IMR-90 (cell line): ENCODE measurements around the gene SLC6A9. TPM values are rescaled to one million over a fixed set of nuclear protein-coding genes. Genes with fewer than 3 reads are reported as not detected.

ENCODE experiments used
- ATAC-seq: fragments of 200-7000 bp; cut with Tn5 transposase; 2 replicates; pipeline ENCODE4 v1.9.1; 2020; ENCODE audit warnings: low read depth, mild to moderate bottlenecking, moderate library complexity
- BruUV-seq: library from RNA; stranded (reverse); fragments of 400-500 nt; replicated peaks from 2 replicates; lab custom pipeline; 2021; lab: Mats Ljungman, UMichigan
- CTCF ChIA-PET: fragments of 300-600 bp; formaldehyde crosslinking; extraction: SDS; loops from one replicate; lab custom pipeline; 2021; ENCODE audit warnings: antibody characterized with exemption; lab: Yijun Ruan, JAX
- POLR2A ChIA-PET: fragments of 300-600 bp; sonication (Branson Sonifier 250); formaldehyde crosslinking; loops from one replicate; lab custom pipeline; 2022; ENCODE audit warnings: antibody characterized with exemption; ENCODE audit not compliant: unreplicated experiment; lab: Charles Lee
- DNase-seq: peaks from one replicate; pipeline ENCODE4 v3.0.0; 2013
- H2AFZ ChIP-seq: replicated peaks from 2 replicates; pipeline ENCODE3; 2013; ENCODE audit warnings: low read length, mild to moderate bottlenecking; ENCODE audit not compliant: poor library complexity
- H2AK5ac ChIP-seq: 2 replicates; pipeline ENCODE4 v1.6.1; 2013; ENCODE audit warnings: low read depth, low read length, inconsistent platforms
- H2AK9ac ChIP-seq: replicated peaks from 2 replicates; pipeline ENCODE3; 2013; ENCODE audit warnings: mild to moderate bottlenecking, low read depth, low read length, moderate library complexity; ENCODE audit not compliant: poor library complexity
- H2BK120ac ChIP-seq: 2 replicates; pipeline ENCODE4 v1.6.1; 2013; ENCODE audit warnings: low read depth, low read length, inconsistent platforms
- H2BK15ac ChIP-seq: 3 replicates; pipeline ENCODE4 v1.6.1; 2013; ENCODE audit warnings: low read depth, low read length, inconsistent platforms
- H2BK20ac ChIP-seq: 2 replicates; pipeline ENCODE4 v1.6.1; 2013; ENCODE audit warnings: low read depth, mild to moderate bottlenecking, inconsistent platforms, low read length, moderate library complexity
- H2BK5ac ChIP-seq: 2 replicates; pipeline ENCODE4 v1.6.1; 2013; ENCODE audit warnings: mild to moderate bottlenecking, low read depth, low read length, inconsistent platforms; ENCODE audit not compliant: poor library complexity, severe bottlenecking
- H3K14ac ChIP-seq: replicated peaks from 2 replicates; pipeline ENCODE4 v1.6.1; 2013; ENCODE audit warnings: low read depth, low read length, inconsistent platforms
- H3K18ac ChIP-seq: 2 replicates; pipeline ENCODE4 v1.6.1; 2013; ENCODE audit warnings: low read depth, low read length, control low read depth
- H3K23ac ChIP-seq: 2 replicates; pipeline ENCODE4 v1.6.1; 2013; ENCODE audit warnings: low read depth, low read length, inconsistent platforms
- H3K27ac ChIP-seq: 2 replicates; pipeline ENCODE4 v1.5.1; 2013; ENCODE audit warnings: mild to moderate bottlenecking, control low read depth, low read length; ENCODE audit not compliant: insufficient read depth
- H3K27me3 ChIP-seq: 2 replicates; pipeline ENCODE4 v1.6.1; 2013; ENCODE audit warnings: low read length; ENCODE audit not compliant: control insufficient read depth, insufficient read depth
- H3K36me3 ChIP-seq: 2 replicates; pipeline ENCODE4 v1.6.1; 2013; ENCODE audit warnings: low read length, mixed read lengths; ENCODE audit not compliant: control insufficient read depth, insufficient read depth
- H3K4ac ChIP-seq: 2 replicates; pipeline ENCODE4 v1.6.1; 2013; ENCODE audit warnings: low read depth, low read length, inconsistent platforms
- H3K4me1 ChIP-seq: 2 replicates; pipeline ENCODE4 v1.6.1; 2013; ENCODE audit warnings: low read length, mixed read lengths; ENCODE audit not compliant: control insufficient read depth, insufficient read depth
- H3K4me2 ChIP-seq: 2 replicates; pipeline ENCODE4 v1.6.1; 2013; ENCODE audit warnings: low read depth, mild to moderate bottlenecking, control low read depth, low read length, moderate library complexity
- H3K4me3 ChIP-seq: 2 replicates; pipeline ENCODE4 v1.5.1; 2013; ENCODE audit warnings: low read depth, mild to moderate bottlenecking, control low read depth, low read length, moderate library complexity; ENCODE audit not compliant: insufficient read depth
- H3K56ac ChIP-seq: 2 replicates; pipeline ENCODE4 v1.6.1; 2013; ENCODE audit warnings: low read length, inconsistent platforms; ENCODE audit not compliant: insufficient read depth; ENCODE audit errors: extremely low read depth
- H3K79me1 ChIP-seq, 2 experiments: 2 replicates each; pipeline ENCODE4 v1.6.1; 2013; ENCODE audit warnings: low read length in 2 of 2, inconsistent platforms in 1 of 2, low read depth in 1 of 2
- H3K9ac ChIP-seq: 2 replicates; pipeline ENCODE4 v1.6.1; 2013; ENCODE audit warnings: low read depth, low read length, control low read depth
- H3K9me1 ChIP-seq: 2 replicates; pipeline ENCODE4 v1.6.1; 2013; ENCODE audit warnings: low read length, inconsistent platforms; ENCODE audit not compliant: insufficient read depth
- H3K9me3 ChIP-seq: 2 replicates; pipeline ENCODE4 v1.6.1; 2013; ENCODE audit warnings: low read length; ENCODE audit not compliant: control insufficient read depth, insufficient read depth
- H4K20me1 ChIP-seq: 2 replicates; pipeline ENCODE4 v1.6.1; 2013; ENCODE audit warnings: low read length, inconsistent platforms; ENCODE audit not compliant: insufficient read depth
- H4K5ac ChIP-seq: 2 replicates; pipeline ENCODE4 v1.6.1; 2013; ENCODE audit warnings: mild to moderate bottlenecking, low read depth, low read length, control low read depth
- H4K8ac ChIP-seq, 2 experiments: 2 replicates each; pipeline ENCODE4 v1.6.1; 2013; ENCODE audit warnings: low read depth in 2 of 2, low read length in 2 of 2, control low read depth in 1 of 2, inconsistent platforms in 1 of 2
- H4K91ac ChIP-seq: 2 replicates; pipeline ENCODE4 v1.6.1; 2013; ENCODE audit warnings: low read depth, low read length, inconsistent platforms; ENCODE audit not compliant: insufficient read depth
- BHLHE40 ChIP-seq: fragments of 150-350 bp; IDR thresholded peaks from 2 replicates; pipeline ENCODE4 v1.6.1; 2016; ENCODE audit warnings: mild to moderate bottlenecking, low read depth, low read length
- CEBPB ChIP-seq: IDR thresholded peaks from 2 replicates; pipeline ENCODE4 v1.6.1; 2012; ENCODE audit warnings: low read depth, low read length, improper control_type of control experiment
- CHD1 ChIP-seq: IDR thresholded peaks from 2 replicates; pipeline ENCODE4 v1.6.1; 2012; ENCODE audit warnings: low read depth, low read length, improper control_type of control experiment
- ELK1 ChIP-seq: fragments of 150-350 bp; IDR thresholded peaks from 2 replicates; pipeline ENCODE4 v1.6.1; 2016; ENCODE audit warnings: low read depth, mild to moderate bottlenecking, low read length, moderate library complexity, borderline replicate concordance
- FOS ChIP-seq: fragments of 150-350 bp; IDR thresholded peaks from 2 replicates; pipeline ENCODE4 v1.6.1; 2016; ENCODE audit warnings: low read depth, low read length
- MAFK ChIP-seq: IDR thresholded peaks from 2 replicates; pipeline ENCODE4 v1.6.1; 2012; ENCODE audit warnings: low read depth, low read length, improper control_type of control experiment
- MAZ ChIP-seq: IDR thresholded peaks from 2 replicates; pipeline ENCODE4 v1.6.1; 2012; ENCODE audit warnings: low read depth, mild to moderate bottlenecking, low read length, improper control_type of control experiment, moderate library complexity, borderline replicate concordance
- MXI1 ChIP-seq: IDR thresholded peaks from 2 replicates; pipeline ENCODE4 v1.6.1; 2012; ENCODE audit warnings: low read depth, mild to moderate bottlenecking, low read length, moderate library complexity, borderline replicate concordance
- NFE2L2 ChIP-seq: fragments of 150-350 bp; IDR thresholded peaks from 2 replicates; pipeline ENCODE4 v1.6.1; 2016; ENCODE audit warnings: low read depth, mild to moderate bottlenecking, low read length
- POLR2A ChIP-seq: IDR thresholded peaks from 2 replicates; pipeline ENCODE4 v1.6.1; 2012; ENCODE audit warnings: mild to moderate bottlenecking, low read depth, low read length
- RAD21 ChIP-seq: IDR thresholded peaks from 2 replicates; pipeline ENCODE4 v1.6.1; 2012; ENCODE audit warnings: low read length, improper control_type of control experiment
- RCOR1 ChIP-seq: IDR thresholded peaks from 2 replicates; pipeline ENCODE4 v1.6.1; 2012; ENCODE audit warnings: mild to moderate bottlenecking, low read length, improper control_type of control experiment; ENCODE audit not compliant: insufficient replicate concordance
- RFX5 ChIP-seq: IDR thresholded peaks from 2 replicates; pipeline ENCODE4 v1.8.0; 2012; ENCODE audit warnings: low read depth, mild to moderate bottlenecking, low read length, moderate library complexity
- SMC3 ChIP-seq: fragments of 150-350 bp; IDR thresholded peaks from 2 replicates; pipeline ENCODE4 v1.6.1; 2016; ENCODE audit warnings: low read depth, mild to moderate bottlenecking, antibody characterized with exemption, low read length, moderate library complexity
- USF2 ChIP-seq: fragments of 150-350 bp; IDR thresholded peaks from 2 replicates; pipeline ENCODE4 v1.6.1; 2017; ENCODE audit warnings: mild to moderate bottlenecking, antibody characterized with exemption, low read length, low read depth
- WGBS, 2 experiments: methylation state at CpG; one replicate each; pipeline versions ENCODE4 v1.1.5 to v1.1.7; 2013; ENCODE audit warnings: missing lambda C conversion rate in 2 of 2; ENCODE audit not compliant: insufficient read length in 1 of 2; ENCODE audit errors: extremely low coverage in 2 of 2; 5-methylcytosine and 5-hydroxymethylcytosine counted together
- dilution Hi-C: fragments of 300-500 bp; cut with HindIII; formaldehyde crosslinking; loops from one replicate; pipeline ENCODE4 v1.14.3; 2018; ENCODE audit warnings: low sequenced_read_pairs; ENCODE audit not compliant: unreplicated experiment
- in situ Hi-C: fragments of 300-500 bp; cut with MboI; formaldehyde crosslinking; loops from 3 replicates; pipeline ENCODE4 v1.14.3; 2019; ENCODE audit warnings: low sequenced_read_pairs, inconsistent platforms, mixed read lengths
- intact Hi-C: fragments of 100-400 bp; cut with micrococcal nuclease; formaldehyde crosslinking; loops from 2 replicates; pipeline ENCODE4 v1.10.0; 2022
- polyA plus RNA-seq, 3 experiments: library from polyadenylated mRNA; depleted of rRNA; stranded (reverse); fragments of >200 nt; gene quantifications; 2 replicates each; pipeline ENCODE4 v1.2.3, GENCODE V29; 2012; ENCODE audit warnings: low replicate concordance in 1 of 3
- total RNA-seq: library from RNA; depleted of rRNA; stranded (reverse); fragments of >200 nt; gene quantifications from 2 replicates; pipeline ENCODE4 v1.2.3, GENCODE V29; 2012
- TF ChIP-seq, protein P1 (sequence below): conservative IDR thresholded peaks from 2 replicates; pipeline ENCODE4 v1.5.1; 2012; ENCODE audit warnings: mild to moderate bottlenecking, low read depth, low read length, improper control_type of control experiment

Gene SLC6A9
- total and polyA plus RNA-seq, 2 of the 4 experiments (the other 2 are of a cell fraction), result 2.0 to 6.6 TPM

DNA sequence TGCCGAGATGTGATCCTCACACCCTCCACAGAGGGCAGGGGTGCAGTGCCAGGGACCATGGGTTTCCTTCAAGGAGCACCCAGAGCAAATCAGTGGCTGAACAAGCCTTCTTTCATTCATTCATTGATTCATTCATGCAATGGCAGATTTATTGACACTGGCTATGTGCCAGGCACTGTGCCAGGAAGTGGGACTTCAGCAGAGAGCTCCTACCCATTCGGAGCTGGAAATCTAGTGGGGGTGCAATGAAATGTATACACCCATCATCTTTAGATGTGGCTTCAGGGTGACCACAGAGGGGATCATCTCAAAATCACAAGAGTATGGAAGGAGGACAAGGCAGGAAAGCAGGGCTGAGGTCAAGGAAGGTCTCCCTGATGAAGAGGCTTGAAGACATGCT lies 18.9 kb downstream of the SLC6A9 start:
- Histone ChIP-seq H3K14ac (no peak overlapping the region), H2BK15ac (no peak overlapping the region), H3K9me1 (no peaks in the 10 kb centered on the region), H3K23ac (no peak overlapping the region), H2BK5ac (no peak overlapping the region), H2AK9ac (no peak overlapping the region), H4K20me1 (no peaks in the 10 kb centered on the region), H3K4me2 (no peak overlapping the region), H3K4me3 (no peak overlapping the region), H3K79me1 (no peaks in the 10 kb centered on the region), H3K18ac (no peak overlapping the region), H3K9ac (no peak overlapping the region), H3K9me3 (no peaks in the 10 kb centered on the region), H3K56ac (no peak overlapping the region), H3K4me1 (no peaks in the 10 kb centered on the region), H3K27ac (no peak overlapping the region), H4K91ac (no peak overlapping the region), H3K27me3 (no peaks in the 10 kb centered on the region), H4K8ac (no peak overlapping the region), H2AFZ (no peak overlapping the region), H2AK5ac (no peak overlapping the region), H3K4ac (no peak overlapping the region), H2BK120ac (no peak overlapping the region), H3K36me3 (peaks cover 5% of the 10 kb centered on the region; the same call in 1 of the 2 replicates), H2BK20ac (no peak overlapping the region), H4K5ac (no peak overlapping the region)
- POLR2A ChIA-PET, result no interaction called here
- CTCF ChIA-PET, result no interaction called here
- ATAC-seq (no peak), DNase-seq (no peak)
- TF ChIP-seq USF2 (no peak), POLR2A (no peak), NFE2L2 (no peak), ELK1 (no peak), RAD21 (no peak), CEBPB (no peak), MXI1 (no peak), RCOR1 (no peak), MAFK (no peak), MAZ (no peak), SMC3 (no peak), RFX5 (no peak), BHLHE40 (no peak), FOS (no peak), CHD1 (no peak)
- TF ChIP-seq, protein P1, sequence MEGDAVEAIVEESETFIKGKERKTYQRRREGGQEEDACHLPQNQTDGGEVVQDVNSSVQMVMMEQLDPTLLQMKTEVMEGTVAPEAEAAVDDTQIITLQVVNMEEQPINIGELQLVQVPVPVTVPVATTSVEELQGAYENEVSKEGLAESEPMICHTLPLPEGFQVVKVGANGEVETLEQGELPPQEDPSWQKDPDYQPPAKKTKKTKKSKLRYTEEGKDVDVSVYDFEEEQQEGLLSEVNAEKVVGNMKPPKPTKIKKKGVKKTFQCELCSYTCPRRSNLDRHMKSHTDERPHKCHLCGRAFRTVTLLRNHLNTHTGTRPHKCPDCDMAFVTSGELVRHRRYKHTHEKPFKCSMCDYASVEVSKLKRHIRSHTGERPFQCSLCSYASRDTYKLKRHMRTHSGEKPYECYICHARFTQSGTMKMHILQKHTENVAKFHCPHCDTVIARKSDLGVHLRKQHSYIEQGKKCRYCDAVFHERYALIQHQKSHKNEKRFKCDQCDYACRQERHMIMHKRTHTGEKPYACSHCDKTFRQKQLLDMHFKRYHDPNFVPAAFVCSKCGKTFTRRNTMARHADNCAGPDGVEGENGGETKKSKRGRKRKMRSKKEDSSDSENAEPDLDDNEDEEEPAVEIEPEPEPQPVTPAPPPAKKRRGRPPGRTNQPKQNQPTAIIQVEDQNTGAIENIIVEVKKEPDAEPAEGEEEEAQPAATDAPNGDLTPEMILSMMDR, result no peak
- WGBS, 2 experiments, result 100% methylated on average over 1 of the region's 2 CpGs; no CpG with 5 or more reads in 1 of the 2 experiments
- BruUV-seq, result no TSS peak
- in situ Hi-C loops (loop anchor here (10.0 kb wide), 1 partner anchor 572 kb away; no protein-coding TSS in a partner anchor), dilution Hi-C loops (no loop called here), intact Hi-C loops (no loop called here)
